Kidney (tissue), 14 donors: ENCODE results near the gene MAML3. TPM values are rescaled to one million over a fixed set of nuclear protein-coding genes. Genes with fewer than 3 reads are reported as not detected.

Source experiments
- DNase-seq, 5 donors: peaks; one replicate each; pipeline ENCODE4 v3.0.0-alpha.2; 2013 to 2020
- FAIRE-seq: peaks from 2 replicates; lab custom pipeline; 2012; peaks lifted over from hg19 to GRCh38; lab: Jason Lieb, UNC
- H3K27ac ChIP-seq, 2 donors: one replicate each; pipeline ENCODE4 v1.7.0; 2013; ENCODE audit warnings: low read depth in 2 of 2, low read length in 2 of 2, inconsistent platforms in 1 of 2
- H3K27me3 ChIP-seq: one replicate; pipeline ENCODE4 v1.7.1; 2013; ENCODE audit warnings: low read length, inconsistent platforms; ENCODE audit not compliant: control insufficient read depth, insufficient read depth
- H3K36me3 ChIP-seq, 3 donors: one replicate each; pipeline versions ENCODE4 v1.7.0 to v1.7.1; 2013; ENCODE audit warnings: low read length in 3 of 3, control low read depth in 1 of 3, inconsistent platforms in 1 of 3; ENCODE audit not compliant: insufficient read depth in 3 of 3, control insufficient read depth in 2 of 3
- H3K4me1 ChIP-seq, 3 donors: one replicate each; pipeline versions ENCODE4 v1.7.0 to v1.7.1; 2013; ENCODE audit warnings: low read length in 3 of 3, inconsistent platforms in 1 of 3, low read depth in 1 of 3; ENCODE audit not compliant: control insufficient read depth in 2 of 3, insufficient read depth in 2 of 3
- H3K4me3 ChIP-seq, 3 donors: one replicate each; pipeline versions ENCODE4 v1.7.0 to v1.8.1; 2013; ENCODE audit warnings: low read length in 3 of 3, control low read depth in 1 of 3, inconsistent platforms in 1 of 3
- H3K9ac ChIP-seq, 3 donors: one replicate each; pipeline versions ENCODE4 v1.7.0 to v1.7.1; 2013; ENCODE audit warnings: low read length in 3 of 3, control low read depth in 1 of 3, inconsistent platforms in 1 of 3
- H3K9me3 ChIP-seq, 3 donors: one replicate each; pipeline versions ENCODE4 v1.7.0 to v1.7.1; 2013; ENCODE audit warnings: low read length in 3 of 3, control low read depth in 1 of 3, inconsistent platforms in 1 of 3; ENCODE audit not compliant: control insufficient read depth in 2 of 3, insufficient read depth in 1 of 3
- CTCF ChIP-seq: IDR thresholded peaks from 3 replicates; pipeline ENCODE4 v1.5.1; 2012; ENCODE audit warnings: mild to moderate bottlenecking, moderate library complexity, borderline replicate concordance; ENCODE audit not compliant: insufficient read depth; ENCODE audit errors: extremely low read depth
- intact Hi-C: fragments of 100-400 bp; cut with DNase I; formaldehyde crosslinking; loops from one replicate; pipeline ENCODE4 v1.11.1; 2022
- polyA plus RNA-seq: library from polyadenylated mRNA; stranded (reverse); fragments of 350-450 nt; fragmentation: Illumina TruSeq; extraction: RNeasy Lipid Tissue Mini Kit (QIAGEN cat#74804); gene quantifications from one replicate; pipeline ENCODE4 v1.2.3, GENCODE V29; 2014; ENCODE audit warnings: low read depth, low replicate concordance; ENCODE audit not compliant: insufficient read depth
- total RNA-seq: library from RNA; stranded (reverse); fragmentation: NEBNext Ultra II Directional; extraction: Animal tissue kit (Norgen Biotek cat#: 25700); gene quantifications from one replicate; pipeline ENCODE4 v1.2.1, GENCODE V29; 2021
- donor health status: control.
- donor health status: control.
- donor health status: control.
- donor health status: control.
- donor health status: control.
- donor health status: DM: yes; HTN: yes; CAD: no.
- donor health status: Normal renal cell carcinoma (clear cell type).

The MAML3 gene
- total and polyA plus RNA-seq, 2 donors from 2014 or later: 1.4 to 10.4 TPM

GRCh38 chr4:139738846-139739613, 415.0 kb downstream of the MAML3 start:
- no peaks in the 10 kb centered on the region for H3K9me3 ChIP-seq
- intact Hi-C loops: loop anchor here (10.0 kb wide), 1 partner anchor 516 kb away; no protein-coding TSS in a partner anchor
- no peaks in the 10 kb centered on the region for H3K36me3 ChIP-seq
- FAIRE-seq: no peak
- H3K27me3 ChIP-seq: no peaks in the 10 kb centered on the region
- DNase-seq: no peak
- no peak for TF ChIP-seq CTCF
- H3K9ac ChIP-seq: no peak overlapping the region
- no peak overlapping the region for H3K27ac ChIP-seq
- no peak overlapping the region for H3K4me3 ChIP-seq
- peaks cover under 1 to 12% (median 10%) of the 10 kb centered on the region in 3 donors for H3K4me1 ChIP-seq

GRCh38 chr4:139736661-139737060, 417.3 kb downstream of the MAML3 start:
- Histone ChIP-seq H3K4me3 (no peak overlapping the region), H3K9me3 (no peaks in the 10 kb centered on the region), H3K36me3 (no peaks in the 10 kb centered on the region), H3K27ac (no peak overlapping the region), H3K4me1 (peaks cover 2 to 12% (median 10%) of the 10 kb centered on the region in 3 donors), H3K27me3 (no peaks in the 10 kb centered on the region), H3K9ac (no peak overlapping the region)
- intact Hi-C loops: loop anchor here (10.0 kb wide), 1 partner anchor 518 kb away; no protein-coding TSS in a partner anchor
- no peak for FAIRE-seq
- no peak for DNase-seq
- TF ChIP-seq CTCF: no peak

- intact Hi-C loops: loop anchor here (10.0 kb wide), 1 partner anchor 519 kb away; no protein-coding TSS in a partner anchor
- H3K36me3 ChIP-seq: no peaks in the 10 kb centered on the region
- H3K9me3 ChIP-seq: no peaks in the 10 kb centered on the region
- no peak overlapping the region for H3K27ac ChIP-seq
- peaks cover 2 to 12% (median 10%) of the 10 kb centered on the region in 3 donors for H3K4me1 ChIP-seq
- FAIRE-seq: no peak
- no peaks in the 10 kb centered on the region for H3K27me3 ChIP-seq
- DNase-seq: peak in 1 of 5 donors; percentile 22
- H3K9ac ChIP-seq: no peak overlapping the region
- no peak for TF ChIP-seq CTCF
- H3K4me3 ChIP-seq: peak overlapping the region in 1 of 3 donors; percentile 76
Measured at GRCh38 chr4:139736274-139736660, 417.7 kb downstream of the MAML3 start.
